ENCODE data around the gene TTC16. TPM values are rescaled to one million over a fixed set of nuclear protein-coding genes. Genes with fewer than 3 reads are reported as not detected.

Gene TTC16
- total RNA-seq, 4 donors from 2014 or later, result under 0.01 to 0.17 (median 0.11) TPM; not detected in 1

DNA sequence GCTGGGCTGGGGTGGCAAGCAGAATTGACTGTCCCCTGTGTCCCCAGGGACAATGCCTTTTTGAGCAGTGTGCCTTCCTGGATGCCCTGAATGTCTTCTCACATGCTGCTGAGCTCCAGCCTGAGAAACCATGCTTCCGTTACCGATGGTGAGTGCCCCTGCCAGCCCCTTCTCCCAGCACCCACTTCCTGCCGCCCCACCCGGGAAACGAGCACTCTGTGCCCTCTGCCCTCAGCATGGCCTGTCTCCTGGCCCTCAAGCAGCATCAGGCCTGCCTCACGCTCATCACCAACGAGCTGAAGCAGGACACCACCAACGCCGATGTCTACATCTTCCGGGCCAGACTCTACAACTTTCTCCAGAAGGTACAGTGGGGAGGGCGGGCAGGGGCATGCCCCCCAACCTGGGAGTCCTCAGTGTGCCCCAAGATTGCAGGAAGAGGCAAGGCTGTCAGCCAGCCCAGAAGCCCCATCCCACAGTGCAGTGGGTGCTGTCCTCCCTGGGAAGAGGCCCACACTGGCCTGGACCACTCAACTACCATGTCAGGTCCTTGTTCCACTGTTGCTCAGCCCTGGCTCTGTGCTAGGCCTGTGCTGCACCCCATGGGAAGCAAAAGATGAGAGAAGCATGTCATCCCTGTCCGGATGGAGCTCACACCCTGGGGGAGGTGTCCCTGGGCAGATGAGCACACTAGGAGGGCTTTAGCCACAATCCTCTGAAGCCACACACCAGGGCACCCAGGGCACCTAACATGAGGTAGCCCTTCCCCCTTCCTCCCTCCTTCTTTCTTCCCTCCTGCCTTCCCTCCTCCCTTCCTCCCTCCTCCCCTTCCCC, 4.4 kb downstream of the TTC16 start:
- DNase-seq (ENCODE audit: extremely low spot score), result no peak
- no peak for TF ChIP-seq POLR2A (IDR thresholded peaks at IDR 0.05; ENCODE audit: low read depth)
- TF ChIP-seq, protein P1, sequence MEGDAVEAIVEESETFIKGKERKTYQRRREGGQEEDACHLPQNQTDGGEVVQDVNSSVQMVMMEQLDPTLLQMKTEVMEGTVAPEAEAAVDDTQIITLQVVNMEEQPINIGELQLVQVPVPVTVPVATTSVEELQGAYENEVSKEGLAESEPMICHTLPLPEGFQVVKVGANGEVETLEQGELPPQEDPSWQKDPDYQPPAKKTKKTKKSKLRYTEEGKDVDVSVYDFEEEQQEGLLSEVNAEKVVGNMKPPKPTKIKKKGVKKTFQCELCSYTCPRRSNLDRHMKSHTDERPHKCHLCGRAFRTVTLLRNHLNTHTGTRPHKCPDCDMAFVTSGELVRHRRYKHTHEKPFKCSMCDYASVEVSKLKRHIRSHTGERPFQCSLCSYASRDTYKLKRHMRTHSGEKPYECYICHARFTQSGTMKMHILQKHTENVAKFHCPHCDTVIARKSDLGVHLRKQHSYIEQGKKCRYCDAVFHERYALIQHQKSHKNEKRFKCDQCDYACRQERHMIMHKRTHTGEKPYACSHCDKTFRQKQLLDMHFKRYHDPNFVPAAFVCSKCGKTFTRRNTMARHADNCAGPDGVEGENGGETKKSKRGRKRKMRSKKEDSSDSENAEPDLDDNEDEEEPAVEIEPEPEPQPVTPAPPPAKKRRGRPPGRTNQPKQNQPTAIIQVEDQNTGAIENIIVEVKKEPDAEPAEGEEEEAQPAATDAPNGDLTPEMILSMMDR (IDR thresholded peaks at IDR 0.05), result no peak
- no peak for TF ChIP-seq EP300 (IDR thresholded peaks at IDR 0.05)
- TF ChIP-seq POLR2AphosphoS5 (IDR thresholded peaks at IDR 0.05), result no peak
- 87% methylated on average over 12 of the region's 12 CpGs for WGBS
- H3K27ac ChIP-seq (replicated peaks in 1 of 4), result no peak overlapping the region
- intact Hi-C loops (cut with DNase I), result no loop called here
- H3K9me3 ChIP-seq, result no peaks in the 10 kb centered on the region
- peaks cover 0 to 35% (median 0%) of the 10 kb centered on the region in 4 donors for H3K27me3 ChIP-seq
- H3K4me3 ChIP-seq, result no peak overlapping the region
- H3K4me1 ChIP-seq, result peaks cover 6 to 20% (median 15%) of the 10 kb centered on the region in 4 donors
- no peaks in the 10 kb centered on the region for H3K36me3 ChIP-seq

DNA sequence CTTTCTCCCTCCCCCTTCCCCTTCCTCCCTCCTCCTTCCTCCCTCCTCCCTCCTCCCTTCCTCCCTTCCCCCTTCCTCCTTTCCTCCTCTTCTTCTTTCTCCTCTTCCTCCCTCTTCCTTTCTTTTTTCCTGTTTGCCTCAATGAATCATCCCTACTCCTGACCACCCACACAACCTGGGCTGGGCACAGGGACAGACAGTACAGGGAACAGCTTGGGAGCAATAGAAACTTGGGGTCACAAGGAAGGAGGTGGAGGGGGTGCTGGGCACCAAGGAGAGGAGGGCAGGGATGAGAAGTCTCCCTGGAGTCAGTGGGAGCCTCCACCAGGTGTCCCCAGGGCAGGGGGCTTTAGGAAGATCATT, 5.0 kb downstream of the TTC16 start:
- Histone ChIP-seq H3K27ac (replicated peaks in 1 of 4) (no peak overlapping the region), H3K4me1 (peaks cover 5 to 19% (median 15%) of the 10 kb centered on the region in 4 donors), H3K36me3 (no peaks in the 10 kb centered on the region), H3K27me3 (peaks cover 0 to 35% (median 0%) of the 10 kb centered on the region in 4 donors), H3K9me3 (no peaks in the 10 kb centered on the region), H3K4me3 (no peak overlapping the region)
- no peak for DNase-seq (ENCODE audit: extremely low spot score)
- intact Hi-C loops (cut with DNase I), result no loop called here
- TF ChIP-seq POLR2A (IDR thresholded peaks at IDR 0.05; ENCODE audit: low read depth), result no peak
- TF ChIP-seq POLR2AphosphoS5 (IDR thresholded peaks at IDR 0.05), result no peak
- TF ChIP-seq, protein P1 (IDR thresholded peaks at IDR 0.05), result no peak
- TF ChIP-seq EP300 (IDR thresholded peaks at IDR 0.05), result no peak

DNA sequence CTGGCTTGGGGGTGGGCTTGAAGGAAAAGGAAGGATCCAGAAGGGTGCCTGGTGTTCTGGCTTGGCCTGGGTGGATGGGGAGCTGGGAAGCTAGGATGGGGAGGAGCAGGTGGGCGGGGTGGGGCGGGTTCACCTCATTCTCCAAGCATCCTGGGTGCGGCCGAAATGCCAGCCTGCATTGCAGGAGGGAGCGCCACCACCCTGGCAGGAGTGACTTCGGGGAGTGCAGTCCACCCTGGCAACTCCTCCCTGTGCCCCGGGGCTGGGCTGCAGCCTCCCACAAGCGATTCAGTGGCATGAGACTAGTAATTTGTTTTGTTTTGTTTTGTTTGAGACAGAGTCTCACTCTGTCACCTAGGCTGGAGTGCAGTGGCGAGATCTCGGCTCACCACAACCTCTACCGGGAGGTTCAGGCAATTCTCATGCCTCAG, 5.5 kb downstream of the TTC16 start:
- Histone ChIP-seq H3K27ac (replicated peaks in 1 of 4) (no peak overlapping the region), H3K27me3 (peaks cover 0 to 35% (median 0%) of the 10 kb centered on the region in 4 donors), H3K4me3 (no peak overlapping the region), H3K36me3 (no peaks in the 10 kb centered on the region), H3K4me1 (peaks cover 0 to 13% (median 9%) of the 10 kb centered on the region in 4 donors), H3K9me3 (no peaks in the 10 kb centered on the region)
- intact Hi-C loops (cut with DNase I), result no loop called here
- WGBS, result 59% methylated on average over 8 of the region's 11 CpGs
- no peak for DNase-seq (ENCODE audit: extremely low spot score)
- TF ChIP-seq, protein P1 (IDR thresholded peaks at IDR 0.05), result no peak
- no peak for TF ChIP-seq POLR2AphosphoS5 (IDR thresholded peaks at IDR 0.05)
- TF ChIP-seq POLR2A (IDR thresholded peaks at IDR 0.05; ENCODE audit: low read depth), result no peak
- no peak for TF ChIP-seq EP300 (IDR thresholded peaks at IDR 0.05)

DNA sequence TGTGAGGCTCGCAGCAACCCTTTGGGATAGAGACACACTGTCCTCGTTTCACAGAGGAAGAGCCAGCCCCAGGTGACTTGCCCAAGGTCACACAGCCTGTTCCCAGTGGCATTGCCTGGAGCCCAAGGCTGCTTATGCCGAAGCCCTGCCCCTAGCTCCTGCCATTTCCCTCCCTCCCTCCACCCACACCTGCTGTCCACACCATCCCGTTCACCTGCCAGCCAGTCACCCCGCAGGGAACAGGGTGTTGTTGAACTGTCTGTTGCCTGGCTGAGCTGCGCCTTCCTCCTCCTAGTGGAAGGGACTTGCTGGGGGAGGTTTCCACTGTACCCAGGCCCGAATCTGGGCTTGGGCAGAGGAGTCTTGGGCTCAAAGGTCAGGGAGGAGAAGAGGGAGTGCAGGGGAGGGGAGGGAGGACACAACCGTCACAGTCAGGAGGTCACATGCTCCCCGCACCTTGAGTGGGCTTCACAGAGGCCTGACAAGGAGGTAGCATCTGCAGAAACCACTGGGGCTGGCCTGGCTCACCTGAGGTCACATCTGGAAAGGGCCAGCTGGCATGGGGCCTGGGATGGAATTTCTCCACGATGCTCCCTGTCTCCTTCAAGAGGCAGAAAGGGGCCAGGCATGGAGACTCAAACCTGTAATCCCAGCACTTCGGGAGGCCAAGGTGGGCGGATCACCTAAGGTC, 6.3 kb downstream of the TTC16 start:
- no peak overlapping the region for H3K4me3 ChIP-seq
- H3K9me3 ChIP-seq, result no peaks in the 10 kb centered on the region
- intact Hi-C loops (cut with DNase I), result no loop called here
- 80% methylated on average over 12 of the region's 12 CpGs for WGBS
- TF ChIP-seq, protein P1 (IDR thresholded peaks at IDR 0.05), result no peak
- no peak for TF ChIP-seq EP300 (IDR thresholded peaks at IDR 0.05)
- no peak for TF ChIP-seq POLR2A (IDR thresholded peaks at IDR 0.05; ENCODE audit: low read depth)
- no peak for TF ChIP-seq POLR2AphosphoS5 (IDR thresholded peaks at IDR 0.05)
- H3K36me3 ChIP-seq, result no peaks in the 10 kb centered on the region
- no peak overlapping the region for H3K27ac ChIP-seq (replicated peaks in 1 of 4)
- H3K27me3 ChIP-seq, result peaks cover 0 to 35% (median 0%) of the 10 kb centered on the region in 4 donors
- H3K4me1 ChIP-seq, result peaks cover 0 to 9% (median 7%) of the 10 kb centered on the region in 4 donors
- no peak for DNase-seq (ENCODE audit: extremely low spot score)
